ENCODE measurements around the gene AKT1.
"Not testable (repeated sequence)": the region's sequence is repeated elsewhere in the genome, so short reads cannot be mapped to it uniquely, and the experiment has no call there.

Gene AKT1

DNA sequence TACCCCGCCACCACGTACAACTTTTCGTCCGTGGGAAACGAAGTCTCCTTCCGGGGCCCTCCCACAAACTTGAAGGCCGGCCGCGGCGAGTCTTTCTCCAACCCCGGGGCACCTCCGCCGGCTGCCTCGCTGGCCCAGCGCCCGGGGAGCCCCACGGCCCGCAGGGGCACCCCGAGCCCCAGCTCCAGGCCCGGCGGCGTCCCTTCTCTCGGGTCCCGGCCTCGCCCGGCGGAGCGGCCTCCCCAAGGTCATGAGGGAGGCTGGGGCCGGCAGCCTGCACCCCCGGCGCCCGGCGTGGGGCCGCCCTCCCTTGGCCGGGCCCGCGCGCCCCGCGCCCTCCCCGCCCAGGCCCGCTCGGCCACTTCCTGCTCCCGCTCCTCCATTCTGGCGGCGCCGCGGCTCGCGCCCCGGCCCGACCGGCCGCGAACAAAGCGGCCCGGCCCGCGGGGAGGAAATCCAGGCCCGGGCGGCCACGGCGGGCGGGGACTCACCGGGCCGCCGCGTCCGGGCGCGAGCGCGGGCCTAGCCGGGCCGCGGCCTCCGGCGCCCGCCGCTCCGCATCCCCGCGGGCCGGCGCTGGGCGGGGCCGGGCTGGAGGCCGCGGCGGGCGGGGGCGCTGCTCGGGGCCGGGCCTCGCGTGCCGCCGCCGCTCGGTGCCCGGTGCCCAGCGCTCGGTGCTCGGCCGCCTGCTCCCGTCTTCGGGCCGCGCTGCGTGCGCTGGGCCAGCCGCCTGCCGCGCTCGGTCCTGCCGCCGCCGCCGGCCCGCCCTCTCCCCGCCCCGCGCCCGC, at the start of gene AKT1:
Gene AKT1, minus strand, starts transcription at position 756 of the 788 bp plus-strand sequence. CDS start 3,105 bp downstream, outside the sequence.
- TF ChIP-seq, protein P1, sequence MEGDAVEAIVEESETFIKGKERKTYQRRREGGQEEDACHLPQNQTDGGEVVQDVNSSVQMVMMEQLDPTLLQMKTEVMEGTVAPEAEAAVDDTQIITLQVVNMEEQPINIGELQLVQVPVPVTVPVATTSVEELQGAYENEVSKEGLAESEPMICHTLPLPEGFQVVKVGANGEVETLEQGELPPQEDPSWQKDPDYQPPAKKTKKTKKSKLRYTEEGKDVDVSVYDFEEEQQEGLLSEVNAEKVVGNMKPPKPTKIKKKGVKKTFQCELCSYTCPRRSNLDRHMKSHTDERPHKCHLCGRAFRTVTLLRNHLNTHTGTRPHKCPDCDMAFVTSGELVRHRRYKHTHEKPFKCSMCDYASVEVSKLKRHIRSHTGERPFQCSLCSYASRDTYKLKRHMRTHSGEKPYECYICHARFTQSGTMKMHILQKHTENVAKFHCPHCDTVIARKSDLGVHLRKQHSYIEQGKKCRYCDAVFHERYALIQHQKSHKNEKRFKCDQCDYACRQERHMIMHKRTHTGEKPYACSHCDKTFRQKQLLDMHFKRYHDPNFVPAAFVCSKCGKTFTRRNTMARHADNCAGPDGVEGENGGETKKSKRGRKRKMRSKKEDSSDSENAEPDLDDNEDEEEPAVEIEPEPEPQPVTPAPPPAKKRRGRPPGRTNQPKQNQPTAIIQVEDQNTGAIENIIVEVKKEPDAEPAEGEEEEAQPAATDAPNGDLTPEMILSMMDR (conservative IDR thresholded peaks at IDR 0.05; ENCODE audit: low read depth, low read length) = no peak
- no peak for DNase-seq (ENCODE audit: low read depth)
- H3K4me3 ChIP-seq (ENCODE audit: low read length) = peak within 1 kb of the TSS; percentile 76

DNA sequence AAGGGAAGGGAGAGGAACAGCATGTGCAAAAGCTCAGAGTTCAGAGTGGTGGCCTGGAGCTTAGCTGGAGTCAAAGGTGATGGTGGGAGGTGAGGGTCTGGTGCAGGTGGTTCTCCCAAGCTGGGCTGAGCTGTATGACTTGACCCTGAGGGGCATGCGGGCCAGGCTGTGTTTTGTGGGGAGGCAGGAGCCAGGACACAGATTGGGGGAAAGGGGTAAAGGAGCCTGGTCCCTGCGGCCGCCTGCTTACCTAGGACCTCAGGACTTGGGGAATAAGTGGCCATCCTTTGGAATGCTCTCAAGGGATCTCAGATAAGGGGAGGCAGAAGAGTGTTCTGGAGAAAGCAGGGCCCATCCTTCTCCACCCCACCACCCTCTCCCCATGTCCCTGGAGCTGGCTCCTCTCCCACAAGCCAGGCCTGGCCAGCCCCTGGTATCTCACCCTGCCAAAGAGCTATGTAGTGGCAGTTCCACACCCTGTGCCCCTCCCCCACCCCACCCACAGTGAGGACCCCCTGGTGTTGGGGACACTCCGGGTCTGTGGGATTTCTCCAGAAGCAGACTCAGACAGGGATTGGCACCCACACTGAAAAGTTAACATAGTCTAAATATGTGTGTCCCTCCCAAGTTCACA, 49.6 kb upstream of the AKT1 start:
- TF ChIP-seq, protein P1 (conservative IDR thresholded peaks at IDR 0.05; ENCODE audit: low read depth, low read length) = no peak
- DNase-seq (ENCODE audit: low read depth) = no peak
- no peak overlapping the region for H3K4me3 ChIP-seq (ENCODE audit: low read length)

DNA sequence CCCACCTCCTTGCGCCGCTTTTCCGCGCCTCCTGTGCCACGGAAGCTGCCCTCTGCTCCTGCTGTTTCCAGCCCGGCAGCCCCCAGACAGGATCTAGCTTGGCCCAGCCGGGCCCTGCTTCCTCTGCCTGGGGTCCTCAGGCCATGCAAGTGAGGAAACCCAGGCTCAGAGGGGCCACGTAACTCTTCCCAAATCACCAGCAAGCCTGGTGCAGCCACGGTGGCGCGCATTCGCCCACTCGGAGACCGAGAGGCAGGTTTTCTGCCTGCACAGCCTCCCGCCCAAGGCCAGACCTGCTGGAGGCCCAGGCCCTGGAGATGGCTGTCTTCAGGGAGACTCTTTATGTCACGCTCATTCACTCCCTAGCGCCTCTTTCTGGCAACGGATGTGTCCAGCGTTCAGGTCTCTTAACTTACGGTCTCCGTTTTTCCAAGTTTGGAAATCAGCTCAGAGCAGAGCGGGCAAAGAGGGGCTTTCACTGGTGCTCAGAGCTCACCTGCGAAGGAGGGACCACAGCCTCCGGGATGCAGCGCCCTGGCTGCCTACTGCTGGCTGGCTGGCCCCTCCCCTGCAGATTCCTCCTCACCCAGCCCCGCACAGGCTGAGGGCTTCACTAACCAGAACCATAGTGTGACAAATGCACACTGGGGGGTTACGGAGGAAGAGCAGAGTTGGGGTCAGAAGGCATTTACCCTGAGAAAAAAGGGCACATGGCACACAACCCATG, 48.9 kb upstream of the AKT1 start:
- H3K4me3 ChIP-seq (ENCODE audit: low read length) = peak overlapping the region; percentile 29
- TF ChIP-seq, protein P1 (conservative IDR thresholded peaks at IDR 0.05; ENCODE audit: low read depth, low read length) = peak; percentile 2
- DNase-seq (ENCODE audit: low read depth) = no peak

DNA sequence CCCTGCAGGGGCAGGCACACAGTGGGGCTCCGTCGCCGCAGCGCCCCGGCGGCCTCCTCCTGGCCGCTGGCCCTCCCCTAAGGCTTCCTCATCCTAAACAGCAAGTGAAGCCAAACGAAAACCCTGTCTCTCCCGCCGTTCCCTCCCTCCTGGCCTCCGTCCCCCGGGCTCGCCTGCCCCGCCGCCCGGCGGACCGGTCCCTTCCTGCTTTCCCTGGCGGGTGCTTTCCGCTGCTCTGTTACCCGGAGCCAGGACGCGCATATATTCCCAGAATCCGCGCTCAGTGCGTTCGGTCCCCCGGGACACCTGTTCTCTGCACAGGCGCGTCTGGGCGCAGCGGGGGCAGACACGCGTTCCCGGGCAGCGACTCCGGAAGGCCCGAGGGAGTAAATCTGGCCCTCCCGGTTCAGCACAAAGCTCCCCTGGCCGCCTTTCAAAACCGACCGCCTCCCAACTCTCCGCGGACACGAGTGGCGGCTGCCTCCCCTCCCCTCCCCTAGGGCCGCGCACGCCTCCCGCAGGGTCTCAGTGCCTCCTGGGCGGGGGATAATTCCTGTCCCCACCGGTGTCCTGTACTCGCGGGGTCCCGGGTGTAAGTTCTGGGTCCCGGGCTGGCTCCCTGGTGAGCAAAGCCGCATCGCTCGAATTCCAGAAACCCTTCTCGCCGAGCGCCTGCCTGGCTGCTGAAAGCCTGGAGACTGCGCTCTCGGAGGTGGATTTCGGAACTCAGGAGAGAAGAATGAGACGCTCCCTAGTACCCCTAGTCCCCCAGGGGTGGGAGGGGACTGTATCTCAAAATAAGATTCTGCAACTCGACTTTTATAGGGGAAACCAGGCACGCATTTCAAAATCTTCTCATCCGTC, 48.1 kb upstream of the AKT1 start:
- peak overlapping the region; percentile 29 for H3K4me3 ChIP-seq (ENCODE audit: low read length)
- TF ChIP-seq, protein P1 (conservative IDR thresholded peaks at IDR 0.05; ENCODE audit: low read depth, low read length) = no peak
- DNase-seq (ENCODE audit: low read depth) = no peak

DNA sequence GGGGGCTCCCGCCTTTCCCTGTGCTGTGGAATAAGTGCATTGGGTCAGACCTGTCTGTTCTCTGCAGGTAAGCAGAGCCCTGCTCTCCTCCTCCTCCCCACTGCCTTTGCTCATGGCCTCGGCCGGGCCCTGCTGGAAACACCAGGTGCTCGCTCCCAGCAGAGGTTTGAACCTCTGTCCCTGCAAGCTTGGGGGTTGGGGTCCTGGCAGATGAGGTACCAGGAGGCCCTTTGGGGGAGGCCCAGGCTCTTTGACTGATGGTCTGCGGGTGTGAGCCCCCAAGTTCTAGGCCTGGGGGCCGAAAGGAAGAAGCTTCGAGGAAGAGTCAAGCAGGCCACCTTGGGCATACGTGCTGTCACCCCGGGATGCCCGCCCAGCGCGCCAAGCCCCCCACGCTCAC, 47.5 kb upstream of the AKT1 start:
- no peak overlapping the region for H3K4me3 ChIP-seq (ENCODE audit: low read length)
- TF ChIP-seq, protein P1 (conservative IDR thresholded peaks at IDR 0.05; ENCODE audit: low read depth, low read length) = no peak
- DNase-seq (ENCODE audit: low read depth) = no peak

DNA sequence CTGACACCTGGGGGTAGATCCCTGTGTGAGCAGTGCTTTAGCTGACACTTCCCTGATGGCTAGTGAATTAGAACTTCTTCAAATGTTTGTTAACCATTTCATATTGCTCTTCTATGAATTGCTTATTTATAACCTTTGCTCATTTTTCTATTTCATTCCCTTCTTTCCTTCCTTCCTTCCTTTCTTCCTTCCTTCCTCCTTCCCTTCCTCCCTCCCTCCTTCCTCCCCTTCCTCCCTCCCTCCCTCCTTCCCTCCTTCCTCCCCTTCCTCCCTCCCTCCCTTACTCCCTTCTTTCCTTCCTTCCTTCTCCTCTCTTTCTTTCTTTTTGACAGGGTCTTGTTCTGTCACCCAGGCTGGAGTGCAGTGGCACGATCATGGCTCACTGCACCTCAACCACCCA, 46.2 kb upstream of the AKT1 start:
- H3K4me3 ChIP-seq (ENCODE audit: low read length) = no peak overlapping the region
- TF ChIP-seq, protein P1 (conservative IDR thresholded peaks at IDR 0.05; ENCODE audit: low read depth, low read length) = no peak
- DNase-seq (ENCODE audit: low read depth) = no peak

DNA sequence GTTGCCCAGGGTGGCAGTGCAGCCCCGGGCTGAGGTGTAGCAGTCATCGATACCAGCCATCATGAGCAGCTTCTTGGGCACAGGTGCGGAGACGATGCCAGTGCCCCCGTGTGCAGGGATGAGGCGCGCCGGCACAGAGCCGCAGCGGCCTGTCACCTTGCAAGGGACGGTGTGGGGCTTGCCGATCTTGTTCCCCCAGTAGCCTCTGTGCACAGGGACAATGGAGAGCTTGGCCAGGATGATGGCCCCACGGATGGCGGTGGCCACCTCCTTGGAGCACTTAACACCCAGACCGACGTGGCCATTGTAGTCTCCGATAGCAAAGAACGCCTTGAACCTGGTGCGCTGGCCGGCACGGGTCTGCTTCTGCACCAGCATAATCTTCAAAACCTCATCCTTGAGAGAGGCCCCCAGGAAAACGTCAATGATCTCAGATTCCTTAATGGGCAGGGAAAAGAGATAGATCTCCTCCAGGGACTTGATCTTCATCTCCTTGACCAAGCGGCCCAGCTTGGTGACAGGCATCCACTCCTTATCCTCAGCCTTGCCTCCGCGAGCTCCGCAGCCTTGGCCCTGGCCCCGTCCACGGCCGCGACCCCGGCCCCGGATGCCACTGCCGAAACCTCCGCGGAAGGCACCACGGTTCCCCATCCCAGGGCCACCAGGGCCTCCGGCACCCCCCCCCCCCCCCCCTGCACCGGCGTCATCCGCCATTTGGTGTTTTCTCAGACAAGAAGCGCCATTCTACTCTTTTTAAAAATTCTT, 40.8 kb upstream of the AKT1 start:
- not testable (repeated sequence) for DNase-seq (ENCODE audit: low read depth)

More for the DNA sequence above, 40.8 kb upstream of the AKT1 start:
- not testable (repeated sequence) for H3K4me3 ChIP-seq (ENCODE audit: low read length)
